CD14-positive monocyte (primary cell): ENCODE measurements around the gene LILRB3. TPM values are rescaled to one million over a fixed set of nuclear protein-coding genes. Genes with fewer than 3 reads are reported as not detected.
A peak's percentile ranks its signal among the peaks of the same experiment; 100 is the strongest.

Experiments
- DNase-seq, 3 donors: peaks; one replicate each; pipeline ENCODE4 v3.0.0-alpha.2; 2011 to 2022
- H2AFZ ChIP-seq: 2 replicates; pipeline ENCODE4 v1.6.0; 2012; ENCODE audit warnings: mild to moderate bottlenecking, low read depth, low read length, inconsistent platforms; ENCODE audit not compliant: insufficient read depth, poor library complexity, severe bottlenecking
- H3K27ac ChIP-seq, 2 donors: 1 replicate in 1 of 2; 2 replicates in 1 of 2; pipeline ENCODE4 v1.5.1; 2012 to 2013; ENCODE audit warnings: low read length in 2 of 2, control low read depth in 1 of 2, inconsistent platforms in 1 of 2, low read depth in 1 of 2, mild to moderate bottlenecking in 1 of 2
- H3K27me3 ChIP-seq, 2 donors: one replicate each; pipeline versions ENCODE4 v1.6.0 to v1.6.1; 2011 to 2013; ENCODE audit warnings: low read length in 2 of 2; ENCODE audit not compliant: control insufficient read depth in 2 of 2, insufficient read depth in 2 of 2
- H3K36me3 ChIP-seq, 2 donors: replicated peaks in 1 of 2; 1 replicate in 1 of 2; 2 replicates in 1 of 2; pipeline versions ENCODE4 v1.5.1 to v1.6.1; 2012 to 2013; ENCODE audit warnings: low read length in 2 of 2, control low read depth in 1 of 2, inconsistent platforms in 1 of 2, mild to moderate bottlenecking in 1 of 2; ENCODE audit not compliant: insufficient read depth in 2 of 2, control insufficient read depth in 1 of 2
- H3K4me1 ChIP-seq, 2 donors: 1 replicate in 1 of 2; 2 replicates in 1 of 2; pipeline versions ENCODE4 v1.5.1 to v1.6.1; 2012 to 2013; ENCODE audit warnings: low read length in 2 of 2, control low read depth in 1 of 2, inconsistent platforms in 1 of 2, mild to moderate bottlenecking in 1 of 2, moderate library complexity in 1 of 2; ENCODE audit not compliant: insufficient read depth in 2 of 2, control insufficient read depth in 1 of 2
- H3K4me2 ChIP-seq: replicated peaks from 2 replicates; pipeline ENCODE3; 2012; ENCODE audit warnings: low read length, moderate library complexity, mild to moderate bottlenecking; ENCODE audit not compliant: poor library complexity, severe bottlenecking; ENCODE audit errors: extremely low read depth
- H3K4me3 ChIP-seq, 3 experiments: fragments of 200-600 bp in 1 of 3; sonication (generic) in 1 of 3; replicated peaks in 1 of 3; 1 replicate in 2 of 3; 2 replicates in 1 of 3; pipeline ENCODE4 v1.5.1; 2011 to 2013; ENCODE audit warnings: low read length in 3 of 3, mild to moderate bottlenecking in 3 of 3, control low read depth in 2 of 3, low read depth in 2 of 3, inconsistent platforms in 1 of 3, moderate library complexity in 1 of 3
- H3K79me2 ChIP-seq: 2 replicates; pipeline ENCODE4 v1.6.0; 2012; ENCODE audit warnings: mild to moderate bottlenecking, control low read depth, inconsistent platforms, low read length, moderate library complexity; ENCODE audit not compliant: insufficient read depth
- H3K9ac ChIP-seq: 2 replicates; pipeline ENCODE4 v1.6.0; 2017; ENCODE audit warnings: low read length, mild to moderate bottlenecking; ENCODE audit not compliant: insufficient read depth, poor library complexity, severe bottlenecking
- H3K9me3 ChIP-seq, 2 donors: replicated peaks in 1 of 2; 1 replicate in 1 of 2; 2 replicates in 1 of 2; pipeline versions ENCODE4 v1.5.1 to v1.6.1; 2012 to 2013; ENCODE audit warnings: low read length in 2 of 2, control low read depth in 1 of 2; ENCODE audit not compliant: control insufficient read depth in 1 of 2, insufficient read depth in 1 of 2
- H4K20me1 ChIP-seq: 2 replicates; pipeline ENCODE4 v1.6.0; 2012; ENCODE audit warnings: mild to moderate bottlenecking, low read length, control low read depth, moderate library complexity; ENCODE audit not compliant: insufficient read depth
- H3K27ac Mint-ChIP-seq, 7 donors: one replicate each; pipeline ENCODE4 v1.8.0; 2020; ENCODE audit warnings: mild to moderate bottlenecking in 7 of 7, mixed read lengths in 7 of 7, moderate library complexity in 6 of 7, inconsistent platforms in 2 of 7
- H3K27me3 Mint-ChIP-seq, 3 donors: one replicate each; pipeline ENCODE4 v1.8.0; 2021 to 2022; ENCODE audit warnings: low read depth in 3 of 3, mild to moderate bottlenecking in 3 of 3, mixed read lengths in 3 of 3, moderate library complexity in 3 of 3, inconsistent platforms in 1 of 3
- H3K36me3 Mint-ChIP-seq, 2 donors: one replicate each; pipeline ENCODE4 v1.8.0; 2020; ENCODE audit warnings: mixed read lengths in 2 of 2, inconsistent platforms in 1 of 2, mild to moderate bottlenecking in 1 of 2
- H3K4me1 Mint-ChIP-seq: one replicate; pipeline ENCODE4 v1.8.0; 2020; ENCODE audit warnings: mild to moderate bottlenecking, mixed read lengths
- H3K4me3 Mint-ChIP-seq, 2 donors: one replicate each; pipeline ENCODE4 v1.8.0; 2020; ENCODE audit warnings: mild to moderate bottlenecking in 2 of 2, mixed read lengths in 2 of 2, moderate library complexity in 1 of 2
- H3K9me3 Mint-ChIP-seq, 7 donors: one replicate each; pipeline ENCODE4 v1.8.0; 2020 to 2022; ENCODE audit warnings: mixed read lengths in 7 of 7, mild to moderate bottlenecking in 6 of 7, moderate library complexity in 6 of 7, inconsistent platforms in 2 of 7
- WGBS: methylation state at CpG from one replicate; pipeline ENCODE4 v1.1.5; 2013; ENCODE audit warnings: missing lambda C conversion rate; ENCODE audit not compliant: insufficient coverage; 5-methylcytosine and 5-hydroxymethylcytosine counted together
- intact Hi-C, 2 donors: fragments of 100-400 bp; cut with micrococcal nuclease; formaldehyde crosslinking; loops; one replicate each; pipeline versions ENCODE4 v1.15.0 to v1.15.1; 2023
- polyA plus RNA-seq, 3 donors: library from polyadenylated mRNA; depleted of rRNA in 1 of 3; unstranded in 2 of 3; stranded (reverse) in 1 of 3; fragments of 300-500 nt in 2 of 3; fragments of >200 nt in 1 of 3; fragmentation: Illumina TruSeq in 2 of 3; gene quantifications; 1 replicate in 2 of 3; 2 replicates in 1 of 3; pipeline ENCODE4 v1.2.3, GENCODE V29; 2012 to 2021
- TF ChIP-seq, protein P1 (sequence below): fragments of 200-600 bp; IDR thresholded peaks from one replicate; pipeline ENCODE4 v1.8.0; 2022; ENCODE audit warnings: antibody characterized with exemption, mild to moderate bottlenecking

LILRB3 gene
- polyA plus RNA-seq, 3 donors = 62.9 to 455 (median 104) TPM

DNA sequence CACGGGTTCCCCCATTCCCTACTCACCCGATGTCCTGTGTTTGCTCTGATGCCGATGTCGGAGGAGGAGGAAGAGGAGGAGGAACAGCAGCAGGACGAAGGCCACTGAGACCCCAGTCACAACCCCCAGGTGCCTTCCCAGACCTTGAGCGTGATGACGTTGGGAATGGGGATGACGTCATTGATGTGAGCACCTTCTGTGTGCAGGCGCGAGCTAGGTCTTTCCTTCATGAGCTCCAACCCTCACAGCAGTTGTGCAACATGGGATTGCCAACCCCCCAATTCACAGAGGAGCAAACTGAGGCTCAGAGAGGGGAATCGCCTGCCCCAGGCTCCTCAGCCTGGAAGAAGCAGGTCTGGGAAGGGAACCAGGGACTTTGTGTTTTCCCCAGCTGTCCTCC, 30.0 kb upstream of the LILRB3 start:
- Histone ChIP-seq H3K79me2 (no peaks in the 10 kb centered on the region), H3K27ac (no peak overlapping the region)

DNA sequence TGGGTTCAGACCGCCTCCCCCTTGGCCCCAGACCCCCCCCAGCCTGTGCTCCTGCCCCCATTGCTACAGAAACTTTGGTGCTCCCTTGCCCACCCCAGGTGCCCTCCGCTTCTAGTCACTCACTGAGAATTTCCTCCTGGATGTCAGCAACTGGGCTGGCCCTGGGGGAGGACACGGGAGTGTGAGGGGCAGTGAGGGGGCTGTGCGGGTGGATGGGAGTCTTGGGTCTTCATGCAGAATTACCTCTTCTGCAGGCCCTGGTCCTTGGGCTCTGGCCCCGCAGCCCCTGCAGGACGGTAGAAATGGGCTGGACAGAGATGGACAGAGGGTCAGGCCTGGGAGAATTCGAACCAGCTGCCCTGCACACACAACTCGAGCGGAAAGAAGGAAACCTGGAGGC, 29.4 kb upstream of the LILRB3 start:
- Mint-ChIP-seq H3K27ac (peak overlapping the region in 1 of 7 donors; percentile 2), H3K4me3 (peak overlapping the region in 1 of 2 donors; percentile 46), H3K27me3 (peaks cover 15 to 21% (median 21%) of the 10 kb centered on the region in 3 donors), H3K4me1 (peaks cover 37% of the 10 kb centered on the region), H3K9me3 (peaks cover 0 to 3% (median 0%) of the 10 kb centered on the region in 7 donors), H3K36me3 (peaks cover 0 to 3% of the 10 kb centered on the region in 2 donors)
- H3K27ac ChIP-seq = no peak overlapping the region
- H3K36me3 ChIP-seq = no peaks in the 10 kb centered on the region
- peaks cover 0 to 5% of the 10 kb centered on the region in 2 donors for H3K27me3 ChIP-seq
- no peaks in the 10 kb centered on the region for H3K9me3 ChIP-seq
- H3K4me2 ChIP-seq = no peak overlapping the region
- no peak overlapping the region for H3K4me3 ChIP-seq
- H2AFZ ChIP-seq = no peak overlapping the region
- intact Hi-C loops = no loop called here
- H3K4me1 ChIP-seq = peaks cover 28 to 47% of the 10 kb centered on the region in 2 donors
- H3K9ac ChIP-seq = no peak overlapping the region
- no peak for DNase-seq
- 100% methylated on average over 4 of the region's 9 CpGs for WGBS
- TF ChIP-seq, protein P1, sequence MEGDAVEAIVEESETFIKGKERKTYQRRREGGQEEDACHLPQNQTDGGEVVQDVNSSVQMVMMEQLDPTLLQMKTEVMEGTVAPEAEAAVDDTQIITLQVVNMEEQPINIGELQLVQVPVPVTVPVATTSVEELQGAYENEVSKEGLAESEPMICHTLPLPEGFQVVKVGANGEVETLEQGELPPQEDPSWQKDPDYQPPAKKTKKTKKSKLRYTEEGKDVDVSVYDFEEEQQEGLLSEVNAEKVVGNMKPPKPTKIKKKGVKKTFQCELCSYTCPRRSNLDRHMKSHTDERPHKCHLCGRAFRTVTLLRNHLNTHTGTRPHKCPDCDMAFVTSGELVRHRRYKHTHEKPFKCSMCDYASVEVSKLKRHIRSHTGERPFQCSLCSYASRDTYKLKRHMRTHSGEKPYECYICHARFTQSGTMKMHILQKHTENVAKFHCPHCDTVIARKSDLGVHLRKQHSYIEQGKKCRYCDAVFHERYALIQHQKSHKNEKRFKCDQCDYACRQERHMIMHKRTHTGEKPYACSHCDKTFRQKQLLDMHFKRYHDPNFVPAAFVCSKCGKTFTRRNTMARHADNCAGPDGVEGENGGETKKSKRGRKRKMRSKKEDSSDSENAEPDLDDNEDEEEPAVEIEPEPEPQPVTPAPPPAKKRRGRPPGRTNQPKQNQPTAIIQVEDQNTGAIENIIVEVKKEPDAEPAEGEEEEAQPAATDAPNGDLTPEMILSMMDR = no peak
- H4K20me1 ChIP-seq = no peaks in the 10 kb centered on the region
- no peaks in the 10 kb centered on the region for H3K79me2 ChIP-seq

More for the DNA sequence above, 30.0 kb upstream of the LILRB3 start:
- H2AFZ ChIP-seq = no peak overlapping the region
- WGBS = 97% methylated on average over 5 of the region's 11 CpGs
- H3K27me3 ChIP-seq = peaks cover 0 to 5% of the 10 kb centered on the region in 2 donors
- intact Hi-C loops = no loop called here
- Mint-ChIP-seq H3K9me3 (peaks cover 0 to 3% (median 0%) of the 10 kb centered on the region in 7 donors), H3K4me1 (peaks cover 36% of the 10 kb centered on the region), H3K36me3 (peaks cover 0 to 3% of the 10 kb centered on the region in 2 donors), H3K4me3 (peak overlapping the region in 1 of 2 donors; percentile 16), H3K27me3 (peaks cover 16 to 23% (median 23%) of the 10 kb centered on the region in 3 donors), H3K27ac (peak overlapping the region in 1 of 7 donors; percentile 2)
- TF ChIP-seq, protein P1 = no peak
- no peaks in the 10 kb centered on the region for H4K20me1 ChIP-seq
- no peaks in the 10 kb centered on the region for H3K36me3 ChIP-seq
- H3K9ac ChIP-seq = no peak overlapping the region
- H3K9me3 ChIP-seq = no peaks in the 10 kb centered on the region
- no peak for DNase-seq
- H3K4me1 ChIP-seq = peaks cover 22 to 43% of the 10 kb centered on the region in 2 donors
- no peak overlapping the region for H3K4me3 ChIP-seq
- no peak overlapping the region for H3K4me2 ChIP-seq
